Colonic mucosa (tissue), 4 donors: ENCODE results near the gene RGS17. TPM values are rescaled to one million over a fixed set of nuclear protein-coding genes. Genes with fewer than 3 reads are reported as not detected.
"Not testable (repeated sequence)": the region's sequence is repeated elsewhere in the genome, so short reads cannot be mapped to it uniquely, and the experiment has no call there.

Experiments used
- DNase-seq: peaks from one replicate; pipeline ENCODE4 v3.0.0-alpha.2; 2020
- H3K27ac ChIP-seq: fragments of 200-600 bp; one replicate; pipeline ENCODE4 v1.8.0; 2021
- H3K27me3 ChIP-seq: fragments of 200-600 bp; one replicate; pipeline ENCODE4 v1.8.0; 2021
- H3K36me3 ChIP-seq: fragments of 200-600 bp; one replicate; pipeline ENCODE4 v1.8.0; 2021
- H3K4me1 ChIP-seq: fragments of 200-600 bp; one replicate; pipeline ENCODE4 v1.8.0; 2021; ENCODE audit warnings: mild to moderate bottlenecking
- H3K4me3 ChIP-seq: fragments of 200-600 bp; one replicate; pipeline ENCODE4 v1.8.0; 2021
- H3K9ac ChIP-seq, 2 donors: one replicate each; pipeline ENCODE4 v1.7.0; 2013; ENCODE audit warnings: control low read depth in 2 of 2, low read depth in 2 of 2, low read length in 2 of 2
- H3K9me3 ChIP-seq: fragments of 200-600 bp; one replicate; pipeline ENCODE4 v1.8.0; 2021
- intact Hi-C: fragments of 100-400 bp; cut with DNase I; formaldehyde crosslinking; loops from one replicate; pipeline ENCODE4 v1.14.1; 2022
- total RNA-seq, 2 donors: library from RNA; stranded (reverse); fragmentation: NEBNext Ultra II Directional in 1 of 2; extraction: Animal tissue kit (Norgen Biotek cat#: 25700) in 1 of 2; gene quantifications; one replicate each; pipeline ENCODE4 v1.2.1, GENCODE V29; 2021
- TF ChIP-seq, protein P1 (sequence below): fragments of 200-600 bp; IDR thresholded peaks from one replicate; pipeline ENCODE4 v1.8.0; 2022; ENCODE audit warnings: antibody characterized with exemption, mild to moderate bottlenecking
- donor health status: healthy.
- donor health status: DM: no; HTN: no; CAD: no.
- donor health status: DM: no; HTN: no; CAD: no.

The RGS17 gene
- total RNA-seq, 2 donors from 2014 or later: 0.25 to 0.53 TPM

DNA sequence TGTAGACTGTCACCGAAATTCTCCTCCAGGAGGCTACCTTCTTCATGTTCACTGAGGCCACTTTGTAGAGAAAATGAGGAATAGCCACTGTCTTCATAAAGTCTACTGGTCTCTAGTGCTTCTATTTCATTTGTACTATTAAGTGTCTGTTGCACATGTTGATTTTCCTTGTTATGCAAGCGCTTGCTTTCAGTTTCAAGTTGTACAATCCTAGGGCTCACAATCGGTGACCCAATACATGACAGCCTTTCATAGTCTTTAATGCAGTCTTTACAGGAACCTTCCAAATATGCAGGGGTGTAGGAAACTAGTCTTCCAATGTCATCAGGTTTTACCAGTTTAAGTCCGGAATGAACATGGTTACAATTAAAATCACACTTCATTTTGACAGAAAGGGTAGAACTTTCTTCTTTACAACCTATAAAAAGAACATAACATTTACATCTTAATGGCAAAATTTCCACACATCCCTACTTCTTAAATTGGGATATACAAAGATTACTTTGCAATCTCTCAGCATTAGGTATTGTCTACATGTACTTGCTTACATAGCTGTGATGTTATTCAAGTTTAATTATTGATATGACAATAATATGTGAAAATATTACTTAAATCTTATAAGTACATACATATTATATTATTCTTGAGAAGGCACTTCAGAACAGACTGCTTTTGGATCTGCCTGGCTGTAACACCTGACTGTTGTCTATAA lies 155.7 kb downstream of the RGS17 start:
- no peaks in the 10 kb centered on the region for H3K36me3 ChIP-seq
- TF ChIP-seq, protein P1, sequence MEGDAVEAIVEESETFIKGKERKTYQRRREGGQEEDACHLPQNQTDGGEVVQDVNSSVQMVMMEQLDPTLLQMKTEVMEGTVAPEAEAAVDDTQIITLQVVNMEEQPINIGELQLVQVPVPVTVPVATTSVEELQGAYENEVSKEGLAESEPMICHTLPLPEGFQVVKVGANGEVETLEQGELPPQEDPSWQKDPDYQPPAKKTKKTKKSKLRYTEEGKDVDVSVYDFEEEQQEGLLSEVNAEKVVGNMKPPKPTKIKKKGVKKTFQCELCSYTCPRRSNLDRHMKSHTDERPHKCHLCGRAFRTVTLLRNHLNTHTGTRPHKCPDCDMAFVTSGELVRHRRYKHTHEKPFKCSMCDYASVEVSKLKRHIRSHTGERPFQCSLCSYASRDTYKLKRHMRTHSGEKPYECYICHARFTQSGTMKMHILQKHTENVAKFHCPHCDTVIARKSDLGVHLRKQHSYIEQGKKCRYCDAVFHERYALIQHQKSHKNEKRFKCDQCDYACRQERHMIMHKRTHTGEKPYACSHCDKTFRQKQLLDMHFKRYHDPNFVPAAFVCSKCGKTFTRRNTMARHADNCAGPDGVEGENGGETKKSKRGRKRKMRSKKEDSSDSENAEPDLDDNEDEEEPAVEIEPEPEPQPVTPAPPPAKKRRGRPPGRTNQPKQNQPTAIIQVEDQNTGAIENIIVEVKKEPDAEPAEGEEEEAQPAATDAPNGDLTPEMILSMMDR: no peak

GRCh38 chr6:152973916-152974315 lies 157.2 kb downstream of the RGS17 start:
- H3K36me3 ChIP-seq: no peaks in the 10 kb centered on the region
- intact Hi-C loops: no loop called here

More for the DNA sequence above, 155.7 kb downstream of the RGS17 start:
- no peak overlapping the region for H3K4me3 ChIP-seq
- H3K9me3 ChIP-seq: no peaks in the 10 kb centered on the region
- DNase-seq: no peak
- no peak overlapping the region for H3K27ac ChIP-seq
- intact Hi-C loops: no loop called here
- no peak overlapping the region for H3K9ac ChIP-seq
- H3K4me1 ChIP-seq: no peaks in the 10 kb centered on the region
- no peaks in the 10 kb centered on the region for H3K27me3 ChIP-seq

GRCh38 chr6:152969688-152970418 lies 161.2 kb downstream of the RGS17 start:
- Histone ChIP-seq H3K36me3 (no peaks in the 10 kb centered on the region), H3K9ac (no peak overlapping the region), H3K27ac (no peak overlapping the region), H3K4me1 (no peaks in the 10 kb centered on the region), H3K27me3 (no peaks in the 10 kb centered on the region), H3K9me3 (no peaks in the 10 kb centered on the region), H3K4me3 (no peak overlapping the region)
- intact Hi-C loops: no loop called here
- no peak for DNase-seq
- TF ChIP-seq, protein P1: no peak

More at GRCh38 chr6:152973916-152974315, 157.2 kb downstream of the RGS17 start:
- Histone ChIP-seq H3K9me3 (no peaks in the 10 kb centered on the region), H3K27me3 (no peaks in the 10 kb centered on the region), H3K4me3 (no peak overlapping the region), H3K4me1 (no peaks in the 10 kb centered on the region), H3K9ac (no peak overlapping the region), H3K27ac (no peak overlapping the region)
- TF ChIP-seq, protein P1: no peak
- DNase-seq: no peak

GRCh38 chr6:152966168-152966894 lies 164.8 kb downstream of the RGS17 start:
- intact Hi-C loops, H3K9me3 ChIP-seq, DNase-seq: not testable (repeated sequence)

GRCh38 chr6:152959333-152959732 lies 171.7 kb downstream of the RGS17 start:
- Histone ChIP-seq H3K4me1 (no peaks in the 10 kb centered on the region), H3K27me3 (no peaks in the 10 kb centered on the region), H3K9me3 (no peaks in the 10 kb centered on the region), H3K27ac (no peak overlapping the region), H3K4me3 (no peak overlapping the region), H3K36me3 (no peaks in the 10 kb centered on the region), H3K9ac (no peak overlapping the region)
- intact Hi-C loops: no loop called here
- TF ChIP-seq, protein P1: no peak
- DNase-seq: no peak

More at GRCh38 chr6:152966168-152966894, 164.8 kb downstream of the RGS17 start:
- not testable (repeated sequence) for H3K4me1 ChIP-seq, H3K27ac ChIP-seq, H3K4me3 ChIP-seq, H3K36me3 ChIP-seq, H3K27me3 ChIP-seq, H3K9ac ChIP-seq
